HG03097 (cell line): ENCODE data around the gene FAM118A.
"Not testable (repeated sequence)": the region's sequence is repeated elsewhere in the genome, so short reads cannot be mapped to it uniquely, and the experiment has no call there.

Source experiments
- ATAC-seq: cut with Tn5 transposase; IDR thresholded peaks from one replicate; pipeline ENCODE4 v1.9.1; 2021; ENCODE audit not compliant: unreplicated experiment, low FRiP score

Gene FAM118A

DNA sequence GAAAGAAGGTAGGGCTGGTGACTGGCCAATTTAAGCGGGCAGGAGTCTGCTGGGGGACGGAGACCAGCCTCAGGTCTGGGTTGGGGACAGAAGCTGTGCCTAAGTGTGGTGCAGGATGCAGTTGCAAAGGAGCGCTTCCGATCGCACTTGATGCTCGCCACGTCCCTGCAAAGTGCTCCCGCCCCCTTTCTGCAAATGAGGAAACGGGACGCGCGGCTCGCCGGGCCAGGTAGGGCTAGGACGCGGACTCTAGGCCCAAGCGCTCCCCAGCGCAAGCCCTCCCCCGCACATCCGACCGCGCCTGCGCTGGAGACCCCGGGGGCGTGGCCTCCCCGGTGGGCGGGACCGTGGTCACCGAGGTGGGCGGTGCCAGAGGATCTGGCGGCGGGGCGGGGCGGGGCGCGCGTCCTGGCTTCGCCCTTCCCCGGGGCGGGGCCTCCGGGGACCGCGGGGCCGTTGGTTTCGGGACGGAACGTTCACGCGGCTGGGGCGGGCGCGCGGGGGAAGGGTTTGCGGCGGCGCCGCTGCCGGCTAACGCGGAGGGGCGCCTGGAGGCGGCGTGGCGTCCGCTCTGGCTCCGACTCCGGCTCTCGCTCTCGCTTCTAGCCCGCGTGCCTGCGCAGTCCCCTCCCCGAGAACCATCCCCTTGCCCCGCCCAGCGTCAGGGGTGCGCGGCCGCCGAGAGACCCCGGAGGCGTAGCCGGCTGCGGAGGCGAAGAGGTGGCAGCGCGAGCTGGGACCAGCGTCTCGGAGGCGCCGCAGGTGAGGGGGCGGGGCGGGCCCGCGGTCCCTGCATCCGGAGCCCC lies at the start of gene FAM118A:
Gene FAM118A, plus strand, starts transcription at position 513 of the 806 bp plus-strand sequence. CDS start 12,446 bp downstream, outside the sequence.
- peak; percentile 76 for ATAC-seq

DNA sequence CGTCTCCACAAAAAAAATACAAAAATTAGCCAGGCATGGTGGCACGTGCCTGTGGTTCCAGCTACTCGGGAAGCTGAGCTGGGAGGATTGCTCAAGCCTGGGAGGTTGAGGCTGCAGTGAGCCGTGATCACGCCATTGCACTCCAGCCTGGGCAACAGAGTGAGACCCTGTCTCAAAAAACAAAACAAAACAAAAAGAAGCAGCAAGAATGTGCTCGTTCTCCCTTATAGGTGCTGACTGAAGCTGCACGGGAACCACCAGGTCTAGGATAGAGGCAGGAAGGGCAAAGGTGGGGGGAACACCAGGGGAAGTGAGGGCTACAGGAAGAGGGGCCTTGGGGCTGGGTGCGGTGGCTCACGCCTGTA lies 49.4 kb upstream of the FAM118A start:
- ATAC-seq, result not testable (repeated sequence)

DNA sequence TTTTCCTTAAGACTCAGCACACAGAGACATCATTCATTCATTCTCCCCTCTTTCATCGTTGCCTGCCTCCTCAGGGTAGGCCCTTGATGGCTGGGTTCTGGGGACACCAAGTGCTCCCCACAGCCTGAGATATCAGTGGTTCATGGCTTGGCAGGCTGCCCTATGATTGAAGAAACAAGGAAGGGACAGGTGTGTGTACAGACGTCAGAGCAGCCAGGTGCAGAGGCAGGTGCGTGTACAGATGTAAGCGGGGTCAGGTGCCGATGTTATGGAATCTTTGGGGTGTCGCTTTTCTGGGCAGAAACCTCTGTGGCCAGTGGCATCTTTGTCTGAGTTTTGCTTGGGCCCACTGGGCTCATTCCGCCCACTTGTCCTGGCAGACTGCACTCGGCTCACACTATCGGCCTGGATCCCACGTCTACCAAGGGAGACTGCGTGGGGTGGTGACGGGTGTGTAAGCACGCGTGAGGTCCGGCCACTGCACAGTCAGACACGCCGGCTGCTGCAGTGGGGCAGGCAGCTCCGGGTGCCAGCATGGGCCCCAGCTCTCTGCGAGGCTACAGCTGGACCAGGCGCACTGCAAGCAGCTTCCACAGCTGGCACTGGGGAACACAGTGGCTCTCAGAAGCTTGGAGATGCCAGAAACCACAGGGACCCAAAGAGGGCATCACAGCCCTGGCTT lies 48.2 kb upstream of the FAM118A start:
- ATAC-seq, result no peak

- ATAC-seq, result no peak
These were observed 47.4 kb upstream of the FAM118A start for GRCh38 chr22:45262195-45262930.

- ATAC-seq, result peak; percentile 10
These were observed 46.7 kb upstream of the FAM118A start for GRCh38 chr22:45262931-45263462.

GRCh38 chr22:45263463-45264269 lies 46.1 kb upstream of the FAM118A start:
- peak; percentile 77 for ATAC-seq

GRCh38 chr22:45265535-45265934 lies 44.2 kb upstream of the FAM118A start:
- no peak for ATAC-seq

DNA sequence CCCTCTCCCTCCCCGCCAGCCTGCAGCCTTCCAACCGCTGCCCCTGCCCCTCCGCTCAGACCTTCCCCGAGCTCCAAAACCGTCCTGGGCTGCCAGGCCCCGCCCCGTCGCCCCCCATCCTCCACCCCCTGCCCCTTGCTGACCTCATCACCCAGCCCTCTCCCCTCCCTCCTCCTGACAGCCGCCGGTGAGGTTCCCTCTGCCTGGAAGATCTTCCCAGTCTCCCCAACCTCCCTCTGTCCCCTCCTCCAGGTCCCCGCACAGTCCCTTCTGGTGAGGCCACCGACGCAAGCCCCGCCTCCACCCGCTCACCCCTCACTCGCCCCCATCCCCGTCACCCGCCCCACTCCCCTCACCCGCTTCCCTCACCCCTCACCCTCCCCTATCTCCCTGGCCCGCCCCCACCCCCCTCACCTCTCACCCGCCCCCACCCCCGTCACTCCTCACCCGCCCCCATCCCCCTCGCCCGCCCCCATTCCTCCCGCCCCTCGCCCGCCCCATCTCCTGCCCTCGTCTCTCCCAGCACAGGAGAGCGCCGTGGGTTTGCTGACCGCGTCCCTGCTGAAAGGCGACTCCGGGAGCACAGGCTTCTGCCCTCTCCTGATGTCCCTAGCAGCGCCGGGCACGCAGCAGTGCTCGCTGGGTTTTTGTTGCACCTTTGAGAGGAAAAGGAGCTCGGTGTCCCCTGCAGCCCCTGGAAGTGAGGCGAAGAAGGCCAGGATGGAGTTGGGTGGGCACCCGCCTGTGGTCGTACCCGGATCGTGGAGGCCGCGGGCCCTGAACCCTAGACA lies 41.4 kb upstream of the FAM118A start:
- no peak for ATAC-seq

DNA sequence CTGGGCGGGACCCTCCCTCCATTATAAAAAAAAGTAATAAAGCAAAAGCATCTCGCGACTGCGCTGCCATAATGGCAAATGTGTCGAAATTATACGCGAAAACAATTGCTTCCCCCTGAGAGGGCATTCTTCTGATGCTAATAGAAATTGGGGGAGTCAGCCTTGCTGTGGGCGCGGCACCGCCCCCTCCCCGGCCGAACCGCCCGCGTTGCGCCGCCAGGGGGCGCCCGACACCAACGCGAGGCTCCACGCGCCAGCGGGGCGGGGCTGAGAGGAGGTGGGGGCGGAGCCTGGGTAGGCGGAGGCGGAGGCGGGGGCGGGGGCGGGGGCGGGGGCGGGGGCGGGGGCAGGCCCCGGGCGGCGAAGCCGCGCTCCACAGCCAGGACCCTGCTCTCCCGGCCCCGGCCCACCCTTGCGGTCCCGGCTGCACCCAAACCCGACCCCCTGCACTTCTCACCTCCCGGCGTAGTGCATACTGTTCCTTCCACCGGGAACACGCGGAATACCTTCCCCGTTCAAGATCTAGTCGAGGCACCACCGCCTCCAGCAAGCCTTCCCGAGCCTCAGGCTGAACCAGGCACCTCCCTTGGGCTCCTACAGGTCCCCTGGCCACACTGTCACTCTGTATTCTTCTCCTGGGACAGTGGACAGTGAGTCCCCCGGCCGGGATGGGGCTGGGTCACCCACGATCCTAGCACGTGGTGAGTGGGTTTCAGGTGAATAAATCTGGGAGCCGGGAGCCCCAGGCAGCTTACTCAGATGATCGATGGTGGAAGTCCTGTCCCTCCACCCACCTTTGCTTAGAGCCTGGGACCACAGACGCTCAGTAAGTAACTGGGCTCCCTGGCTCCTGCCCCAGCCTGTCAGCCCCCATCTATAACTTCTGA lies 40.5 kb upstream of the FAM118A start:
- ATAC-seq, result peak; percentile 64

DNA sequence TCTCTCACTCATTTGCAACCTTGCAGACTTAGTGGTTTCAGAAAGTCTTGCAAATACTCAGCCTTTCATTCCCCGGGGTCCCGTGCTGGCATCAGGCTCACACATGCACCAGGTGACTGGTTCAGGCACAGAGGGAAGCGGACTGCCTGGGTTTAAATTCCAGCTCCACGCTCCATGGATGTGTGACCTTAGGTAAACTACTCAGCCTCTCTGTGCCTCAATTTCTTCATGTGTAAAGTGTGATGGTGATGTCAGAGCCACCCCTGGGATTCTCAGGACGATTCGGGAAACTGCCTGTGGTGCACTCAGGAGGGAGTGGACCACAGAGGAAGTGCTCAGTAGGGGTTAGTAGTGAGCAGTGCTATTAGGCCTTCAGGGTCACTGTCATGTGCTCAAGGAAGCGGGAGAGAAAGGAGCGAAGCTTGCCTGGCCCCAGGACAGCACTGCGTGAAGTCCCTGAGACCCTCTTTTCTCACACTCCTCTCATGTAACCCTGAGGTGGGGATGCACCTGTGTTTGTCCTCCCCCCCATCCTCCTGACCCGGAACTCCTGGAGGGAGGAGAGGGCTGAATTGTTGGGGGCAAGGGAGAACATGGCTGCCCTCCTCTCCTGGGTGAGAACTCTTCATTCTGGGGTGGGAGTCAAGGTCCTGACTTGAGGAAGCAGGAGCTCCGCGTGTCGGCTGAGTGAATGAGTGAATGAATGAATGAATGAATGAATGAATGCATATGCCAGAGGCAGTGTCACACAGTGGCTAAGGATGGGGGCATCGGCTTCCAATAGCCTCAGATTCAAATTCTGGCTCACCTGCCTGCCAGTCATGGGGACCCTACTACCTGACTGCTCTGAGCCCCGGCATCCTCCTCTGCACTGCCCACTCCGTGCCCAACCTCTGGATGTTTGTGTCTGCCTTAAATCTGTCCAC lies 39.4 kb upstream of the FAM118A start:
- ATAC-seq, result no peak

DNA sequence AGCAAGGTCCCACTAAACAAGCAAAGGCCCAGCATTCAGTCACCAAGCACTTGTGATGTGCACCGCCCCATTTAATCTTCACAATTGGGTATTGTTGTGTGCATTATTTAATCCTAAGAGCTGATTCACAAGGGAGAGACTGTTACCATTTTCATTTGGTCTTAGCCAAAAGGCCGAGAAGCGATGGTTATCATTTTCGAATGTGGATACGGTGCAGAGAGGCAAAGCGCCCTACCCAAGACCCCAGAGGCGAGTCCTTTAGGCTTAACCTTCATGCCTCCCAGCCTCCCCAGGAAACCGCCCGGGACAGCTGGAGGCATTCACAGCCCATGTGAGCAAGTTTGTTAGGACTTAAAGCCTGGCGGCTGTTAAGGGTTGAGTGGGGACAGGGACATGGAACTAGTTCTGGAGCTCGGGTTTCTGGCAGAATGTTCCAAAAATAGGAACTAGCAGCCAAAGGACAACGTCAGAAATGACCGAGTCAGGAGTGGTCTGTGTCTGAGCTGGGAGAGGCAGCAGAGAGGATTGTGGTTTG lies 38.0 kb upstream of the FAM118A start:
- no peak for ATAC-seq

GRCh38 chr22:45272498-45272897 lies 37.2 kb upstream of the FAM118A start:
- ATAC-seq, result no peak

GRCh38 chr22:45273452-45274075 lies 36.2 kb upstream of the FAM118A start:
- no peak for ATAC-seq

DNA sequence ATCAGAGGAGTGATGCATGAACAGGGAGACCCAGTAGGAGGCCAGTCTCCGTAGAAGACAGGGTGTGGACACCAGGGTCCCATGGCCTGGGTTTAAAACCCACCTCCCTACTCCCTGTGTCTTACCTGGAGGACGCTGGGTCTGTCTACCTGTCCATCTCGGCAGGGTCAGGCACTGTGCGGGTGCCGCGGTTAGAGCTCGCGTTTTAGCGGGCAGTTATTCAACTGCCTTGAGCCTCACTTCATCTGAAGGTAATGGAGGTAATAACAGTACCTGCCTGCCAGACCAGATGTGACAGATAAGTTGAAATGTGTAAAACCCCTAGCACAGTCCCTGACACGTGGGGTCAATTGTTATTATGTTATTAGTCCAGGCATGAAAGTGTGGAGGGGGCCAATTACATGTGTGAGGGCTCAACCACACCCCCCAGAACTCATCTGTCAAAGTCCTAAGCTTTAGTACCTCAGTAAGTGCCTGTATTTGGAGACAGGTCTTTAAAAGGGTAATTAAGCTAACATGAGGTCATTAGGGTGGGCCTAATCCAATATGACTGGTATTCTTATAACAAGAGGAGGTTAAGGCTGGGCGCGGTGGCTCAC lies 33.1 kb upstream of the FAM118A start:
- ATAC-seq, result no peak

GRCh38 chr22:45277720-45278119 lies 32.0 kb upstream of the FAM118A start:
- not testable (repeated sequence) for ATAC-seq

DNA sequence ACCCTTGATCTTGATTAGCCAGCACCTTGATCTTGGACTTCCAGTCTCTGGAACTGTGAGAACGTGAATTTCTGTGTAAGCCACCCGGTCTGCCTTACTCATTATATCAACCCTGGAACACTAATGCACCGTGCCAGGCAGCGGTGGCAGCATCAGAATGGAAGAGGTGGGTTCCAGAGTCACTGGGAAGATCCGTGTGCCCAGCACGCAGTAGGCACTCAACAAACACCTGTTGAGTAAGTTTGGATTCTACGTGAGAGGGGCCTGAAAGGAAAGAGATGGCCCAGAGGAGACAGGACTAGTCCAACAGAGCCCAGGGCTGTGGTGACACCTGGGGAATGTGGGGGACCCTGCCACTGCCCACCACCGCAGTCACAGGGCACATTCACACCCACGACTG lies 31.6 kb upstream of the FAM118A start:
- no peak for ATAC-seq
